Lower leg skin (tissue), 3 donors: Measurements from ENCODE around the gene KRTAP5-8.

Source experiments
- CTCF ChIP-seq, 3 donors: fragments of 450-650 bp; IDR thresholded peaks; one replicate each; pipeline ENCODE4 v1.5.1; 2016; ENCODE audit warnings: antibody characterized with exemption in 3 of 3, mild to moderate bottlenecking in 3 of 3, moderate library complexity in 2 of 3
- POLR2A ChIP-seq, 2 donors: fragments of 450-650 bp; IDR thresholded peaks; one replicate each; pipeline ENCODE4 v1.6.1; 2016 to 2017; ENCODE audit warnings: antibody characterized with exemption in 2 of 2, mild to moderate bottlenecking in 1 of 2, moderate library complexity in 1 of 2

- TF ChIP-seq POLR2A (IDR thresholded peaks at IDR 0.05) (no peak), CTCF (IDR thresholded peaks at IDR 0.05) (no peak)
These were observed 44.6 kb downstream of the KRTAP5-8 start, which contains the start of gene KRTAP5-11 for GRCh38 chr11:71582309-71582895.
